ENCODE measurements around the gene NUDT17.

- no peak for TF ChIP-seq RAD21 (IDR thresholded peaks at IDR 0.05; ENCODE audit: low read depth)
- TF ChIP-seq CTCF (IDR thresholded peaks at IDR 0.05 in 2 of 3, conservative IDR thresholded peaks at IDR 0.05 in 1 of 3; ENCODE audit: borderline replicate concordance in 1 of 3, insufficient read depth in 1 of 3, low read depth in 2 of 3, low read length in 2 of 3) = no peak
- TF ChIP-seq JUND (IDR thresholded peaks at IDR 0.05) = no peak
- TF ChIP-seq POLR2A (IDR thresholded peaks at IDR 0.05; ENCODE audit: borderline replicate concordance, extremely low read depth, insufficient read depth, insufficient read length) = no peak
- TF ChIP-seq ZNF274 (IDR thresholded peaks at IDR 0.05; ENCODE audit: low read depth, low read length) = no peak
- TF ChIP-seq SRF (IDR thresholded peaks at IDR 0.05; ENCODE audit: low read depth) = no peak
- TF ChIP-seq EZH2 (IDR thresholded peaks at IDR 0.05) = no peak
- no peak for TF ChIP-seq ZBTB33 (IDR thresholded peaks at IDR 0.05; ENCODE audit: extremely low read depth, insufficient replicate concordance, low read length)
- TF ChIP-seq EZH2phosphoT487 (IDR thresholded peaks at IDR 0.05; ENCODE audit: borderline replicate concordance) = no peak
- no peak for TF ChIP-seq POLR2AphosphoS5 (IDR thresholded peaks at IDR 0.05; ENCODE audit: low read depth, low read length)
- no peak for TF ChIP-seq TCF7L2 (IDR thresholded peaks at IDR 0.05; ENCODE audit: borderline replicate concordance, extremely low read depth, insufficient read depth, insufficient read length)
- no peak for TF ChIP-seq CEBPB (IDR thresholded peaks at IDR 0.05; ENCODE audit: low read depth)
Measured at GRCh38 chr1:145879775-145880174, 34.3 kb downstream of the NUDT17 start.

Measured in HCT116 (cell line).